ENCODE measurements around the gene GPRIN2.
"Not testable (repeated sequence)": the region's sequence is repeated elsewhere in the genome, so short reads cannot be mapped to it uniquely, and the experiment has no call there.

The GPRIN2 gene

DNA sequence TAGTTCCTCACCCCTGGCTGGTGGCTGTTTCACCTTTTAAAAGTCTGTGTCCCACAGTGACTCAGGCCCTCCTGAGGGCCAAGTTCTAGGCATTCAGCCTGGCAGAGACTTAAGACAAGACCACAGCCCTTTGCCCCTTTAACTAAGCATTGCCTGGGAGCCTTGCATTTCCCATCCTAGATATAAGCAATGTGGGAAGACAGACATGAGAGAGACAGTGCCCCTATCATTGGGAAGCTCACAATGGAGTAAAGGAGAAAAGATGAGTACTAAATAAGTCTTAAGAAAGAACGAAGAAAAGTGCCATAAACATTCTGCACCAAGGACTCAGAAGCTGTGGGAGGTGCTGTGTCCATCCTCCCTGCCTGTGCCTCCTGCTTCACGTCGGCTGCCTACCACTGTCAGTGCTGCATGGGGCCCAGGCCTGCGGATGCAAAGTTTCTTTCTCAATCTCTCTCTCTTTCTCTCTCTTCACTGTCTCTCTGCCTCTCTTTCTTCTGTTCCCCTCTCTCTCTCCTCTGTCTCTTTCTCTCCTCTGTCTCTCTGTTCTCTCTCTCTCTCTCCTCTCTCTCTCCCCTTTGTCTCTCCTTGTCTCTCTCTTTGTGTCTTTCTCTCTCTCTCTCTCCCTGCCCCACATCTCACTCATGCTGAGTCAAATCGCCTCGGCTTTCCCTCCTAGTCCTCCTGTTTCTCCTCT lies 21.5 kb downstream of the GPRIN2 start:
- no peak for DNase-seq

DNA sequence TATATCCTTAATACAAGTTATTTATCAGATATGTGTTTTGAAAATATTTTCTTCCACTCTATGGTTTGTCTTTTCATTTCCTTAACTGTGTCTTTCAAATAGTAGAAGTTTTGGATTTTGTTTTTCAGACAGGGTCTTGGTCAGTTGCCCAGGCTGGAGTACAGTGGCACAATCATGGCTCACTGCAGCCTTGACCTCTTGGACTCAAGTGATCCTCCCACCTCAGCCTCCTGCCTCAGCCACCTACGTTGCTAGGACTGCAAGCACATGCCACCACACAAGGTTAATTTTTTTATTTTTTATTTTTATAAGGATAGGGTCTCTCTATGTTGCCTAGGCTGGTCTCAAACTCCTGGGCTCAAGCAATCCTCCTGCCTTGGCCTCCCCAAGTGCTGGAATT lies 24.2 kb downstream of the GPRIN2 start:
- not testable (repeated sequence) for DNase-seq

DNA sequence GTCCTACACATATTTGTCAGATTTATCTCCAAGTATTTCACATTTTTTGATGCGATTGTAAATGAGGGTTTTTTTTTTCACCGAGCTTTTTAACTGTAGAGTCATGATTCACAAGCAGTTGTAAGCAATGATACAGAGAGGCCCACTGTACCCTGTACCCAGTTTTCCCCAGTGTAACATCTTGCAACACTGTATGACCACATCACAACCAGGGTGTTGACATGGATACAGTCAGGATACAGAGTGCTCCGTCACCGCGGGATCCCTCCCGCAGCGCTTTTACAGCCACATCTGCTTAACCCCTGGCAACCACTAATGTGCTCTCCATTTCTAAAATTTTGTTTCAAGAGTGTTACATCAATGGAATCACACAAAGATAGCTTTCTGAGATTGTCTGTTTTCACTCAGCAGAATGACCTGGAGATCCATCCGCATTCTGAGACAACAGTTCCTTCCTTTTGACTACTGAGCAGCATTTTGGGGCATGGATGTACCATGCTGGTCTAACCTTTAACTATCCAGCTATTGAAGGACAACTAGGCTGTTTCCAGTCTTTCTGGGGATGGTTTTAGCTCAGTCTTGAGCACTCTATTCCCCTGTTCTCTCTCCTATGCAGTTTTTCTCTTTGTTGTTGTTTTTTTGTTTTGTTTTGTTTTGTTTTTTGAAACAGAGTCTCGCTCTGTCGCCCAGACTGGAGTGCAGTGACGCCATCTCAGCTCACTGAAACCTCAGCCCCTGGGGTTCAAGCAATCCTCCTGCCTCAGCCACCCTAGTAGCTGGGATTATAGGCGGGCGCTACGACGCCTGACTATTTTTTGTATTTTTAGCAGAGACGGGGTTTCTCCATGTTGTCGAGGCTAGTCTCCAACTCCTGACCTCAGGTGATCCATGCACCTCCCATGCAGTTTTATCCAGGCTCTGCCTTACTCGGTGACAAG lies 25.9 kb downstream of the GPRIN2 start:
- no peak for DNase-seq

DNA sequence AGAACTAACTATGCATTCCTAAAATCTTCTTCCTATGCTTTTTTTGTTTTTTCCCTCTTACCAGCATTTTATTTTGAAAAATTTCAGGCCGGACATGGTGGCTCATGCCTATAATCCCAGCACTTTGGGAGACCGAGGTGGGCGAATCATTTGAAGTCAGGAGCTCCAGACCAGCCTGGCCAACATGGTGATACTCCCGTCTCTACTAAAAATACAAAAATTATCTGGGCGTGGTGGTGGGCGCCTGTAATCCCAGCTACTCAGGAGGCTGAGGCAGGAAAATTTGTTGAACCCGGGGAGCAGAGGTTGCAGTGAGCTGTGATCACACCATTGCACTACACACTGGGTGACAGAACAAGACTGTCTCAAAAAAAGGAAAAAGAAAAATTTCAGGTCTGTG lies 26.7 kb downstream of the GPRIN2 start:
- DNase-seq: not testable (repeated sequence)

DNA sequence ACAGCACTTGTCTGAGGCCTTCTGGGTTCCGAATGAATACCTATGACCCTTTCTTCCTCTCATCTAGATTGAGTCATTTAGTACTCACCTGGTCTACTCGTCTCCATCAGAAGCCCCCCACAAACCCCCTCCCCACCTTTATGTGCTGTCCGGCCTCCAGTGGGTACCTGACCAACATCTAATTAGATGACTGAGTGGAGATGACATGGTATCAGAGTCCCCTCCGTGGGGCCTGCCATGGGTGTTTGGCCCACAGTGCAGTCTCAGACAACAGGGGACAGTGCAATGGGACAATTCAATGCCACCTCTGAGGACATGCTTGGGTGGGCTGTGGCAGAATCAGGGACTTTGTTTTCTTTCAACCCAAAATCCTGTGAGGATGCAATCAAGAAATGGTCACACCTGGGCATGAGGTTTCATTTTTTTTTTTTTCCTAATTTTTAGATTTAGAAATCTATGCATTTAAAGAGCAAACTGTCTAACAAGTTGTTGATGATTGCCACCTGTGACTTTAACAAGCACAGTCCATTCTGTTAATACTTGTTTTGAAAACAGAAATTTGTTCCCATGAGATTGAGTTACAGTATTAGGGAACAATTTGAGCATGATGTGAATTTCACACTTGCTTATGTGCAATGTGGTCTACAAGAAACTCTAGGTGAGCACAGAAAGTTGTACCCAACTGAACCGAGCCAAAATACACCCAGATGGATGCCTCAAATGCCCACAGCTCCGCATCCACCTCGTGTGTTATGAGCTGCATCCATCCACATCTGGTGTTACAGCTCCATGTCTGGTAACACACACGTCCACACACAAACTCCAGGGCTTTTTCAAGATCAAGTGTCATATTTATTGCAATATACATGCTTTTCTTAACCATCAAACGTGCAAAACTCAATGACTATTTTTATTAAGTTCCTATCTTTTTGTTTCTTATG lies 27.5 kb downstream of the GPRIN2 start:
- no peak for DNase-seq

DNA sequence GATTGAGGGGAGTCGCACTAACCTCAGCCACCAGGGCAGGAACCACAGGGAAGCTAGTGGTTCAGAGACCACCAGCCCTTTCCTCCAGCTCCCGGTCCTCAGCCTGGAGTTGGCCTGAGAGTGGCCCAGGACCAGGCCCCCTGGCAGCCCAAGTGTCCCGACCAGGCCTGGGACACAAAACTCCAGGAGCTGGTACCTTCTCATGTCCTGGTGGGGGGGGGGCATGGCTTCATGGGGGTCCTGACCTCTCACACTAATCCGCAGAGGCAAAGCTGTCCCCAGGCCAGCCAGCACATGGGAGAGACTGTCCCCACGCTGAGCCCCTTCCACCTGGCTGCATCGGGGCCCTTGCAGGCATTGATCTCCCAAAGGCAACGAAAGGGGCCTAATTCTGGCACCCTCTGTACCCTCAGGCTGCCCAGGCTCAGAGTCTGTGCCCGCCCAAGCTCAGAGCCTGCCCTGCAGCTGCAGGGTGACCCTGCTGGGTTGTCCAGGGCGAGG lies 28.2 kb downstream of the GPRIN2 start:
- DNase-seq: no peak

DNA sequence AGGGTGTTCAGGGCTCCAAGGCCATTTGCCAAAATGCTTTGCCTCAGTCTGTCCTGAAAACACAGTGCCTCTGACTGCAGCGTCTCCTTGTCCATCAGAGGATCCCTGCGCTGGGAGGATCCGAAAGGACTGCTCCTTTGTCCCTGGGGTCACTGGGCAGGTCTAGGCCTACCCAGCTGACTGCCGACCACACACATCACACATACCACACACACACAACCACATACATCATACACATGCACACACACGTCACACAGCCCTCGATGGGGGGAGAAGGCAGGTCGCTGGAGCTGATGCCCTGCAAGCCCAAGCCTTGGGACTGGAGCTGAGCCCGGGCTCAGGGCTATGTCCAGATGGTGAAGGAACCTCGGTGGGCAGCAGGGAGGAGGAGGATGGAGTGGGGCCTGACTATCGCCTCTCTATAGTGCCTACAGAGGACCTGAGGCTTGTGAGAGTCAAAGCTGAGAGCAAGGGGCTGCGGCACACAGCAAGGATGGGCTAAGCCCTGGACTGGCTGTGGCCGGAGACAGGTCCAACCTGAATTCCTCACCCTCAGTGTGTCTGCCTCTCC lies 29.1 kb downstream of the GPRIN2 start:
- DNase-seq: no peak

DNA sequence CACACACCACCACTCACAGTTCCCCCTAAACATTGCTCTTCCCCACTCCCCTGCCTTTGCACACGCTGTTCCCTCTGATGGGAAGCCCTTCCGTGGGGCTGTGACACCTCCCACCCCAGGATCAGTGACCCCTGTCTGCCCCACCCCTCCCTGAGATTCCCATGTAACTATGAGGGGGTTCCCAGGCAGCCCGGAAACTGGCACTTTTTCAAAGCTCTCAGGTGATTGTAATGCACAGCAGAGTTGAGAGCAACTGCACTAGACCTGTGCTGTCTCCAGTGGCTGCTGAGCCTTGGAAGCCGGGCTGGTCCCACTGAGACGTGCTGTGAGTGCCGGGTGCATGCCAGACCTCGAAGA lies 29.8 kb downstream of the GPRIN2 start:
- no peak for DNase-seq

DNA sequence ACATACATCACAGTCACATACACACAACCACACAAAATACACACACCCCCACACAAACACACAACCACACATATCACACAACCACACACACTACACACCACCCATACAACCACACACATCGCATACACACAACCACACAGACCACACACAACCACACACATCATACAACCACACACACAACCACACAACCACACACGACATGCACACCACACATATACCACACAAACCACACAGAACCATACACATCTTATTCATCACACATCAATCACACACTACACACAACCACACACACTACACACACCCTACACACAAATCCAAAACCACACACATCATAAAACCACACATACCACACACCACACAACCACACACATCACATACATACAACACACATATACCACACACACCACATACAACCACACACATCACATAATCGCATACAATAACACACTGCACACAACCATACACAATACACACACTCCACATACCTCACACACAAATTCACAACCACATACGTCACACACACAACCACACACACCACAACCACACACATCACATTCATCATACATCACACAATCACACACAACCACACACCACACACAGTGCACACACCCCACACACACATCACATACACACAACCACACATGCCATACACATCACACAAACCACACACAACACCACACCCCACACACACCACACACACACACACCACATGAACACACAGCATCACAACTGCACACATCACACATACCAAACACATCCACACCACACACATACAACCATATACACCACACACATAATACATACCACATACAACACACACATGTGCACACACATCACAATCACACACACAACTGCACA lies 30.4 kb downstream of the GPRIN2 start:
- DNase-seq: no peak

DNA sequence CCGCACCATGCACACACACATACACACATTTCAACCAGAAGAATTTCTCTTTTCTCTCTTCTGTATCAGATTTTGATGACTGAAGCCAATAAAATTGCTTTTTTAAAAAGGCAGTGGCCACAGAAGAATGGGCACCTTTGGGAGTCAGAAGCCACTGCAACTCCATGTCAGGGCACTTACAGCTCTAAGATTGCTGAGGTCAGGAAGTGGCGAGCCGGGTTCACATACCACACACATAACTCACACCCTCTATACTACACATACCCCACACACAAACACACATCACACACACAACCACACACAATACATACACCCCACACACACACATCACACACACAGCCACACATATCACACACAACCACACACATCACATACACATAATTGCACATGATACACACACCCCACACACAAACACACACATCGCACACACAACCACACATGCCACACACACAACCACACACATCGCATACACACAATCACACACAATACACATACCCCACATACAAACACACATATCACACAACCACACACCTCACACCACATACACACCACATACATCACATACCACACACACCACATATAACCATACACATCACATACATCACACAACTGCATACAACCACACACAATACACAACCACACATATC lies 31.2 kb downstream of the GPRIN2 start:
- no peak for DNase-seq

DNA sequence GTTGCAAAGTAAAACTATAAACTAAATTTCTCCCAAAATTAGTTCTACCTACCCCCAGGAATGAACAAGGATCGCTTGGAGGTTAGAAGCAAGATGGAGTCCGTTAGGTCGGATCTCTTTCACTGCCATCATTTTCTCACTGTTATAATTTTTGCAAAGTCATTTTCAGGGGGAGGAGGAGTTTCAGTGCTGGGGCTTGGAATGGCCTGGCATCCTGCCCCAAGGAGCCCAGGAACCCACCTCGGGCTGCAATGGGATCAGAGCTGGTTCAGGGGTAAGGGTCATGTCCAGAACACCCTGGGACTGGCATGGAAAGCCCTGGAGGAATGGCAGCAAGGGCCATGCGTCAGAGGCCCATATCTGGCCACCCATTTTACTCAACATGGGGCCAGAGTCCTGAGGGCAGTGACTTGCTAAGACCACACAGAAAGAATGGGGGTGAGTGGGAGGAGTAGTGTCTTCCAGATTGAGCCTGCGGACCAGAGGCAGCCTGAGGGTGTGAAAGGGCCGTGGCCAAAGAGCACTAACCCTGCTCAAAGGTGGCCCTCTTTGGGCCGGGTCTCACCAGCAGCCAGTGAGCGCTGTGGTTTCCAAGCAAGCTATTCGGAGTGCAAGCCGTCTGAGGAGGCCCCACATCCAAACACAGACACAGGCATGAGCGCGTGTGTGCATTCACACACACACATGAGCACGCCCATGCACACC lies 31.8 kb downstream of the GPRIN2 start:
- DNase-seq: no peak

DNA sequence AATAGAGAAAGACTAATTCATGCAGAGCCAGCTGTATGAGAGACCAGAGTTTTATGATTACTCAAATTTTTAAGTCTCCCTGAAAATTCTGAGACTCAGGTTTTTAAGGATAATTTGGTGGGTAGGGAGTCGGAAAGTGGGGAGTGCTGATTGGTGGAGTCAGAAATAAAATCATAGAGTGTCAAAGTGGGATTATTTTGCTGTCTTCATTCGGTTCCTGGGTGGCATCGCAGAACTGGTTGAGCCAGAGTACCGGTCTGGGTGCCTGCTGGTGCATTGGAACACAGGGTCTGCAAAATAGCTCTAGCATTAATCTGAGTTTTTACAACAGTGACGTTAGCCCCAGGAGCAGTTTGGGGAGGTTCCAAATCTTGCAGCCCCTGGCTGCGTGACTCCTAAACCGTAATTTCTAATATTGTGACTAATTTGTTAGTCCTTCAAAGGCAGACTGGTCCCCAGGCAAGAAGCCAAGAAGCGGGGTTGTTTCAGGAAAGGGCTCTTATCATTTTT lies 32.4 kb downstream of the GPRIN2 start:
- DNase-seq: no peak

DNA sequence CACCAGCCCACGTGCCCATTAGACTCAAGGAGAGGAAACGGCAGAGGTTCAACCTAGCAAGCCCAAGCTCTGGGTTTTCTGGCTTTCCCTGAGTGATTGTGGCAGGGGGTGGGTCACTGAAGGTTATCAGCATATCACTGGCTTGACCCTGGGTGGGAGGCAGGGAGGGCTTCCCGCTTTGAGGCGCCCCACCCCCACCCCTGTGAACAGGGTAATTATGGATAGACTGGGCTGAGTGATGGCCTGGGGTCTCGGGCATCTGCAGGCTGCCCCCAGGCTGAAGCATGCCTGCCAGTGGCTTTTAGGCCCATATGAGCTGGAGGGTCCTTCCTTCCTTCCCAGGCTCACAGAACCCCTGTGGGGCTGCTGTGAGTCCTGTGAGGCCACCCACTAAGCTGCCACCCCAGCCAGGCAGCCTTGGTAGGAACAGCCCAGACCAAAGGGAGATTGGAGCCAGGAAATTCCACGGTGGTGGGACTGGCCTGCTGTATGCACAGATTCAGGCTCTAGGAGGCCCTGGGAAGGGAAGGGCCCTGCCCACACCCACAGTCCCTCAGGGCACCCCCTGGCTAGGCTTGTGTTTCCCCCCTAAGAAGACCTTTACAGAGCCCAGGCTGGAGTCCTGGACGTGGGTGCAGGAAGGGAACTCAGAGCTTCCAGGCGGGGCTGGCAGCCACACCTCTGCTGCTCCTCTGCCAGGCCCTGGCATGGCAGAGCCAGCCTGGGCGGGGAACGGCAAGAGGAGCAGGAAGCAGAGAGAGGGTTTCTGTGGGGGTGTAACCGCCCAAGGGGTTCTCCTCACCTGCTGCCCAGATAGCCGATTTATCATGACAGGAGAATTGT lies 33.1 kb downstream of the GPRIN2 start:
- no peak for DNase-seq

DNA sequence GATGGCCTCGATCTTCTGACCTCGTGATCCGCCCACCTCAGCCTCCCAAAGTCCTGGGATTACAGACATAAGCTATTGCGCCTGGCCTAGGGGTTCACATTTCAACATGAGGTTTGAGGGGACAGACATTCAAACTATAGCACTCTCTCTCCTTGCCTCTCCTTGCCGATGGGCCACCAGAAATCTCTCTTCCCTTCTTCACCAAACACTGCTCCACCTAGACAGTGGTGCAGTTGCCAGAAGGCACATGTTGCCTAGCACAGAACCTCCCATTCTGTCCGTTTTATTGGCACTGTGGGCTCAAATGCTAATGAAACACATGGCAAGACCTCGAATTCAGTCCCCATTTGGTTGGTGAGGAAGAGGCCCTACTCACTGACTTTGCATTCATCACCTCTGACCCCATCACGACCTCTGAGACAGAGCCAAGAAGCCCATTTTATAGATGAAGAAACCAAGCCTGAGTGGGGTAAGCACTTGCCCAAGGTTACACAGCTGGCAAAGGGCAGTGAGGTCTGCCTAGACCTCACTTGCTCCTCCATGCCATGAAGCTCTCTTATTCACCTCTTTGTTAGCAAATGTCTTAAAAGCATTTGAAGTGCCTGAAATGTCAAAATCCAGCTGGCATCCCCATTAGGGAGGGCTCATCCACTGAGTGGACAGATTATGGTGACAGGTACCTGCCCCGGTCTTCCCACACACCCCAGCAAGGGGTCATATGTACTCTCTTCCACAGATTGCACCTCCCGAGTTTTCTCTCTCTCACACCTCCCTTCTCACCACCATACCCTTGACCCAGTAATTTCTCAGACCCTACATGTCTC lies 34.0 kb downstream of the GPRIN2 start:
- no peak for DNase-seq

DNA sequence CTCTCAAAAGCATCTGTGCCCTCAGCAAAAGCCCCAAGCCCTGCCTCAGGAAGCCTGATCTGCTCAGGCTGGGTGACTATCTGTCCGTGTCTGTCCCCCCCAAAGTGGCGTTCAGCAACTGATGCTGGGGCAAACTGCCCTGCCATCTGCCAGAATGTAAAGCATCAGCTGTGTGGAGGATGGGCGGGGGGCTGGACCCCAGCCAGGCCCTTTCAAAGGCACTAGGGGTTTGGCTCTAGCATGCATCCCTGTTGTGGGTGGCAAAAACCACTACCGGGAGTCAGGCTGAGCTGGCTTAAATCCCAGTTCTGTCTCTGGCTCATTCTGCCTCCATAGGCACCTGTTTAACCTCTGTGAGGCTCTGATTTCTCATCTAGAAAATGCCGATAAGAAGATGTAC lies 35.5 kb downstream of the GPRIN2 start:
- no peak for DNase-seq

DNA sequence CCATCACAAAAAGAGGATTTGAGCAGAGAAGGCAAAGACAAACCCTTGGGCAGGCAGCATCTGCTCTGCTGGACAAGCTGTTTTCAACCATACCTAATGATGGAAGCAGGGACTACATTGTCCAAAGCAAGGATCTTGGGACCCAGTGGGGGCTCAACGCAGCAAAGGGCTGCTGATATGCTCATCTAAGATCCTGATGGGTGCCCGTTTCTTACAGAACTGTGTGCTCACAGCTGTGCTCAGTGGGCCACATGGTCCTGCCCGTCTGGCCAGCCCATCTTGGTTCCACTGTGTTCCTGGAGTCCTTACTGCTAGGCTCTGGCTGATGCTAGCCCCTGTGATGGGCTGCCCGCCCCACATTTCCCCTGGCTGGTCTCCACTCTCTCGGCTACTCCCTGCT lies 36.1 kb downstream of the GPRIN2 start:
- no peak for DNase-seq

DNA sequence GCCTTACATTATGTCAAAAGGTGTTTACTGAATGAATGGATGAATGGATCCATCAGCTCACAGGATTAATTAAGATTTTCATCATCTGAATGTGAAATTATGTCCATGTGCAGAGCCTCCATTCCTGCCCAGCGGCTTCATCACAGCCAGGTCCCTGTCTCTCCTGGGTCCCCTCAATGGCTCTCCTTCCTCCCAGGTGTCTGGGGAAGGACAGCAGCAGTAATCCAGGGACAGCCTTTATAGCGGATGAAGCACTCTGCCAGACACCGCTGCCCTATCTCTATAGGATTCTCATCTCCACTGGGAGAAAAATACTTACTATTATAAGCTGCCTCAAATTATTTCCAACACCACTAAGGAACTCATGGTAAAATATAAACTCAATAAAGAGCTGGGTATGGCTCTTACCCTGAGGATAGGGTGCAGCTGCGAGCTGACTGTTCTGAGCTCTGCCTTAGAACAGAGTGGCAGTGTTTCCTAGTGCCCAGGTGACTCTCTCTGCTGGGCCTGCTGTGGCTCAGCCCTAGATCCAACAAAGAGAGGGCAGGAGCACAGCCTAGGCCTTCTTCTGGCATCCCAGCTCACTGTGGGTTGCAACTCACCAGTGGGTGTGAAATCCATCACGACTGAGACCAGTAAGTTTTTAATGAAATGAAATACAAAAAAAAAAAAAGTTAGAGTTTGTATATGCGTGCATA lies 38.3 kb downstream of the GPRIN2 start:
- no peak for DNase-seq

DNA sequence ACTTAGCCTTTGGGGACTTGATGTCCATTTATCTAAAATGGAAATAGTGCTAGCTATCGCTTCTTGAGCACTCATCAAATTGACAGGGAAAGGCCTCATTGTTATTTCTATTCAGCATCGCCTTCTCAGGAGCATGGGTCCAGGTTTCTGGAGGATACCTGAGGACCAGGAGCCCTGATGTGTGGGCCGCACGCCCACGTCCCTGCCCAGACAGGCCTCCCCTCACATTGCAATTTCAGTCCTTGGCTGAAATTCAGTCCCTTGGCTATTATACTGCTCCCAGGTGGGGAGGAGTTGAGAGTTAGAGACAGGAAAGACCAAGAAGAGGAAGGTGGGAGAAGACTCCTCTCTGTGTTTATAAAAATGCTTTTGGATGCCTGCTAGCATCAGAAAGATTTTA lies 38.9 kb downstream of the GPRIN2 start:
- DNase-seq: no peak

All from stimulated activated CD4-positive, alpha-beta T cell treated with anti-CD3 and anti-CD28 coated beads, Interleukin-2, amount 100 ng/mL, for 48 hours (primary cell).